A549 (cell line): Measurements from ENCODE around the gene LPCAT4. TPM values are rescaled to one million over a fixed set of nuclear protein-coding genes. Genes with fewer than 3 reads are reported as not detected.

Experiments
- ATAC-seq, 2 experiments: fragments of 200-7000 bp in 1 of 2; fragments of >200 bp in 1 of 2; cut with Nextera tagmentation in 1 of 2; cut with Tn5 transposase in 1 of 2; 3 replicates each; pipeline versions ENCODE4 v1.8.0 to v1.9.1; 2018 to 2020; ENCODE audit warnings: mild to moderate bottlenecking in 1 of 2, moderate library complexity in 1 of 2
- CTCF ChIA-PET: fragments of 300-600 bp; sonication (Branson Sonifier 250); formaldehyde crosslinking; extraction: SDS; loops from one replicate; lab custom pipeline; 2021; ENCODE audit warnings: antibody characterized with exemption, inconsistent platforms; lab: Yijun Ruan, JAX
- POLR2A ChIA-PET: fragments of 350-600 bp; formaldehyde crosslinking; extraction: SDS; loops from one replicate; lab custom pipeline; 2021; ENCODE audit warnings: antibody characterized with exemption, inconsistent platforms; lab: Yijun Ruan, JAX
- DNase-seq, 2 experiments: peaks; one replicate each; pipeline versions ENCODE4 v3.0.0 to v3.0.0-alpha.2; 2011 to 2016; ENCODE audit warnings: low read depth in 1 of 2, low spot score in 1 of 2
- FAIRE-seq: peaks from 2 replicates; lab custom pipeline; 2011; peaks lifted over from hg19 to GRCh38; lab: Jason Lieb, UNC
- H3K27ac ChIP-seq, 2 experiments: fragments of >200 bp; sonication (Bioruptor Twin); formaldehyde crosslinking; 3 replicates each; pipeline ENCODE4 v1.5.1; 2016 to 2017
- H3K4me1 ChIP-seq: fragments of >200 bp; sonication (Bioruptor Twin); formaldehyde crosslinking; 3 replicates; pipeline ENCODE4 v1.6.1; 2016
- H3K4me2 ChIP-seq: fragments of >200 bp; sonication (Bioruptor Twin); formaldehyde crosslinking; 3 replicates; pipeline ENCODE4 v1.6.1; 2016
- H3K4me3 ChIP-seq: fragments of >200 bp; sonication (Bioruptor Twin); formaldehyde crosslinking; 3 replicates; pipeline ENCODE4 v1.5.1; 2016
- H3K9me3 ChIP-seq: fragments of >200 bp; sonication (Bioruptor Twin); formaldehyde crosslinking; 3 replicates; pipeline ENCODE4 v1.6.1; 2016
- BHLHE40 ChIP-seq: IDR thresholded peaks from 2 replicates; pipeline ENCODE4 v1.6.1; 2012; ENCODE audit warnings: low read depth, low read length, inconsistent platforms
- CTCF ChIP-seq: fragments of >200 bp; sonication (Bioruptor Twin); formaldehyde crosslinking; IDR thresholded peaks from 3 replicates; pipeline ENCODE4 v1.5.1; 2016
- EP300 ChIP-seq, 2 experiments: fragments of >200 bp; sonication (Bioruptor Twin); formaldehyde crosslinking; IDR thresholded peaks; 2 replicates in 1 of 2; 3 replicates in 1 of 2; pipeline ENCODE4 v1.6.1; 2016 to 2017
- ESRRA ChIP-seq: fragments of 150-350 bp; IDR thresholded peaks from 2 replicates; pipeline ENCODE4 v1.6.1; 2014; ENCODE audit warnings: mild to moderate bottlenecking, low read length, borderline replicate concordance
- FOSB ChIP-seq: fragments of 250-450 bp; sonication (Bioruptor Pico); IDR thresholded peaks from 2 replicates; pipeline ENCODE4 v1.5.0; 2020; ENCODE audit warnings: mild to moderate bottlenecking, moderate library complexity
- FOSL2 ChIP-seq, 2 experiments: fragments of 450-650 bp in 1 of 2; fragments of >200 bp in 1 of 2; sonication (Bioruptor Twin) in 1 of 2; formaldehyde crosslinking; IDR thresholded peaks; 2 replicates each; pipeline versions ENCODE4 v1.5.0 to v1.6.1; 2016 to 2020; ENCODE audit warnings: mild to moderate bottlenecking in 1 of 2, moderate library complexity in 1 of 2
- GATA3 ChIP-seq: IDR thresholded peaks from 2 replicates; pipeline ENCODE4 v1.6.1; 2012; ENCODE audit warnings: borderline replicate concordance
- HOXA7 ChIP-seq: fragments of 250-450 bp; sonication (Bioruptor Pico); IDR thresholded peaks from 2 replicates; pipeline ENCODE4 v1.5.0; 2020; ENCODE audit warnings: mild to moderate bottlenecking, moderate library complexity
- HOXB13 ChIP-seq: fragments of 250-450 bp; sonication (Bioruptor Pico); IDR thresholded peaks from 2 replicates; pipeline ENCODE4 v1.5.0; 2020; ENCODE audit warnings: low read depth, mild to moderate bottlenecking, moderate library complexity
- HOXB5 ChIP-seq: fragments of 250-450 bp; sonication (Bioruptor Pico); IDR thresholded peaks from 2 replicates; pipeline ENCODE4 v1.5.0; 2020; ENCODE audit warnings: mild to moderate bottlenecking, moderate library complexity
- JUN ChIP-seq, 2 experiments: fragments of >200 bp; sonication (Bioruptor Twin); formaldehyde crosslinking; IDR thresholded peaks; 2 replicates in 1 of 2; 3 replicates in 1 of 2; pipeline ENCODE4 v1.6.1; 2016 to 2017
- JUNB ChIP-seq: fragments of >200 bp; sonication (Bioruptor Twin); formaldehyde crosslinking; IDR thresholded peaks from 2 replicates; pipeline ENCODE4 v1.6.1; 2016
- NPAS2 ChIP-seq: fragments of 250-450 bp; sonication (Bioruptor Pico); IDR thresholded peaks from 2 replicates; pipeline ENCODE4 v1.8.0; 2022; ENCODE audit warnings: mild to moderate bottlenecking, moderate library complexity, borderline replicate concordance
- PHF8 ChIP-seq: fragments of 200-600 bp; sonication (generic); IDR thresholded peaks from 2 replicates; pipeline ENCODE4 v1.6.1; 2016; ENCODE audit warnings: low read depth, mild to moderate bottlenecking, antibody characterized with exemption, moderate library complexity, borderline replicate concordance
- POLR2A ChIP-seq: IDR thresholded peaks from 2 replicates; pipeline ENCODE4 v1.6.1; 2012; ENCODE audit warnings: mild to moderate bottlenecking, low read length
- RAD21 ChIP-seq, 2 experiments: fragments of >200 bp in 1 of 2; sonication (Bioruptor Twin) in 1 of 2; formaldehyde crosslinking in 1 of 2; IDR thresholded peaks in 1 of 2; conservative IDR thresholded peaks in 1 of 2; 2 replicates in 1 of 2; 3 replicates in 1 of 2; pipeline ENCODE4 v1.6.1; 2012 to 2018; ENCODE audit warnings: inconsistent platforms in 1 of 2
- RARB ChIP-seq: fragments of 250-450 bp; sonication (Bioruptor Pico); IDR thresholded peaks from 2 replicates; pipeline ENCODE4 v1.8.0; 2021; ENCODE audit warnings: mild to moderate bottlenecking, moderate library complexity
- RCOR1 ChIP-seq: fragments of 150-350 bp; IDR thresholded peaks from 2 replicates; pipeline ENCODE4 v1.6.1; 2014; ENCODE audit warnings: antibody characterized with exemption, low read length, low read depth
- RFX5 ChIP-seq: fragments of 450-650 bp; IDR thresholded peaks from 2 replicates; pipeline ENCODE4 v1.7.1; 2014; ENCODE audit warnings: antibody characterized with exemption, mild to moderate bottlenecking, moderate library complexity
- RNF2 ChIP-seq: fragments of 200-600 bp; sonication (generic); IDR thresholded peaks from 2 replicates; pipeline ENCODE4 v1.6.1; 2016; ENCODE audit warnings: low read depth, mild to moderate bottlenecking, antibody characterized with exemption, moderate library complexity, borderline replicate concordance
- TP53 ChIP-seq: fragments of 250-450 bp; sonication (Bioruptor Pico); IDR thresholded peaks from 2 replicates; pipeline ENCODE4 v1.5.0; 2021; ENCODE audit warnings: mild to moderate bottlenecking, moderate library complexity
- ZC3H11A ChIP-seq: fragments of 450-650 bp; IDR thresholded peaks from 2 replicates; pipeline ENCODE4 v1.6.1; 2014; ENCODE audit warnings: antibody characterized with exemption, mild to moderate bottlenecking
- ZNF302 ChIP-seq: fragments of 250-450 bp; sonication (Bioruptor Pico); IDR thresholded peaks from 2 replicates; pipeline ENCODE4 v1.9.0; 2021; ENCODE audit warnings: inconsistent platforms, mild to moderate bottlenecking, moderate library complexity
- WGBS: methylation state at CpG from one replicate; pipeline ENCODE4 v1.1.6; 2017; ENCODE audit errors: missing lambda C conversion rate; 5-methylcytosine and 5-hydroxymethylcytosine counted together
- polyA plus RNA-seq, 4 experiments: library from polyadenylated mRNA; depleted of rRNA in 3 of 4; stranded (reverse); fragments of >200 nt; fragmentation: RNase III in 1 of 4; extraction: RNeasy Plus Mini Kit Qiagen cat#74134 plus additional on column Dnase treatment in 1 of 4; gene quantifications; 2 replicates in 3 of 4; 3 replicates in 1 of 4; pipeline ENCODE4 v1.2.3, GENCODE V29; 2011 to 2017
- TF ChIP-seq, protein P1 (sequence below): fragments of >200 bp; sonication (Bioruptor Twin); formaldehyde crosslinking; IDR thresholded peaks from 3 replicates; pipeline ENCODE4 v1.6.1; 2016
- TF ChIP-seq, protein P2 (sequence below): fragments of 200-600 bp; sonication (generic); IDR thresholded peaks from 2 replicates; pipeline ENCODE4 v1.6.1; 2016; ENCODE audit warnings: antibody characterized with exemption, mild to moderate bottlenecking, moderate library complexity
- TF ChIP-seq, protein P3 (sequence below): fragments of 450-650 bp; IDR thresholded peaks from 2 replicates; pipeline ENCODE4 v1.6.1; 2014; ENCODE audit warnings: antibody characterized with exemption

LPCAT4 gene
- polyA plus RNA-seq, 2 of the 4 experiments (the other 2 are of a cell fraction) = 42.9 to 50.1 TPM

DNA sequence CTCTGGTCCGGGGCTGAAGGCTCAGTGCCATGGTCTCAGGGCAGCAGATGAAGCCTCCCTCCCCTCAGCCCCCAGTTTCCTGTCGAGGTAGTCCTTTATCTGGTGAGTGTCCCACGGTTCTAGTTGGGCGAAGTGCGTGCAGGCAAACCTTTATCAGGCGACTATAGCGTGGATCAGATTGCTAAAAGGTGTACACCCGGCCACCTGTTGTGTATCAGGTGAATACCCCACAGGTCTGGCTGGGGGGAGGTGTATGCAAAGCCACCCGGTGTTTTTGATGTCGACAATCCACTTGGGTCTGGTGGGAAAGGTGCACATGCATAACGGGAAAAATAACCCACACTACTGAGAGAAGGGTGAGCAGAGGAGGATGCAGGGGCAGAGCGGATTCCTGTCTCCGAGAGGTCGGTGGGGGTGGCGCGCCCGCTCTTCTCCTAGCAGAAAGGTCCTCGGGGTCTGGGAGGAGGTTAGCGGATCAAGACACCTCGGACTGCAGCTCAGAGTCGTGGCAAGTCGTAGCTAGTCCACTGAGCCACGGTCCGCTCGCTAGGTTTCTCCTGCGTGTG, 29.9 kb downstream of the LPCAT4 start:
- Histone ChIP-seq H3K4me2 (peak overlapping the region; percentile 88), H3K4me1 (peaks cover 14% of the 10 kb centered on the region; the same call in 2 of the 3 replicates), H3K9me3 (no peaks in the 10 kb centered on the region), H3K27ac (peak overlapping the region; percentile 83 to 95), H3K4me3 (peak overlapping the region; percentile 64)
- 10% methylated on average over 26 of the region's 26 CpGs for WGBS
- no peak for TF ChIP-seq ZNF302 (CRISPR knock-in tag)
- TF ChIP-seq RARB (CRISPR knock-in tag) = no peak
- no peak for TF ChIP-seq HOXA7 (CRISPR knock-in tag)
- TF ChIP-seq NPAS2 (CRISPR knock-in tag) = no peak
- TF ChIP-seq, protein P1, sequence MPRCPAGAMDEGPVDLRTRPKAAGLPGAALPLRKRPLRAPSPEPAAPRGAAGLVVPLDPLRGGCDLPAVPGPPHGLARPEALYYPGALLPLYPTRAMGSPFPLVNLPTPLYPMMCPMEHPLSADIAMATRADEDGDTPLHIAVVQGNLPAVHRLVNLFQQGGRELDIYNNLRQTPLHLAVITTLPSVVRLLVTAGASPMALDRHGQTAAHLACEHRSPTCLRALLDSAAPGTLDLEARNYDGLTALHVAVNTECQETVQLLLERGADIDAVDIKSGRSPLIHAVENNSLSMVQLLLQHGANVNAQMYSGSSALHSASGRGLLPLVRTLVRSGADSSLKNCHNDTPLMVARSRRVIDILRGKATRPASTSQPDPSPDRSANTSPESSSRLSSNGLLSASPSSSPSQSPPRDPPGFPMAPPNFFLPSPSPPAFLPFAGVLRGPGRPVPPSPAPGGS = no peak
- TF ChIP-seq JUN (IDR thresholded peaks at IDR 0.05) = no peak
- no peak for TF ChIP-seq HOXB5 (CRISPR knock-in tag)
- no peak for TF ChIP-seq FOSB (CRISPR knock-in tag)
- TF ChIP-seq CTCF = no peak
- TF ChIP-seq, protein P2, sequence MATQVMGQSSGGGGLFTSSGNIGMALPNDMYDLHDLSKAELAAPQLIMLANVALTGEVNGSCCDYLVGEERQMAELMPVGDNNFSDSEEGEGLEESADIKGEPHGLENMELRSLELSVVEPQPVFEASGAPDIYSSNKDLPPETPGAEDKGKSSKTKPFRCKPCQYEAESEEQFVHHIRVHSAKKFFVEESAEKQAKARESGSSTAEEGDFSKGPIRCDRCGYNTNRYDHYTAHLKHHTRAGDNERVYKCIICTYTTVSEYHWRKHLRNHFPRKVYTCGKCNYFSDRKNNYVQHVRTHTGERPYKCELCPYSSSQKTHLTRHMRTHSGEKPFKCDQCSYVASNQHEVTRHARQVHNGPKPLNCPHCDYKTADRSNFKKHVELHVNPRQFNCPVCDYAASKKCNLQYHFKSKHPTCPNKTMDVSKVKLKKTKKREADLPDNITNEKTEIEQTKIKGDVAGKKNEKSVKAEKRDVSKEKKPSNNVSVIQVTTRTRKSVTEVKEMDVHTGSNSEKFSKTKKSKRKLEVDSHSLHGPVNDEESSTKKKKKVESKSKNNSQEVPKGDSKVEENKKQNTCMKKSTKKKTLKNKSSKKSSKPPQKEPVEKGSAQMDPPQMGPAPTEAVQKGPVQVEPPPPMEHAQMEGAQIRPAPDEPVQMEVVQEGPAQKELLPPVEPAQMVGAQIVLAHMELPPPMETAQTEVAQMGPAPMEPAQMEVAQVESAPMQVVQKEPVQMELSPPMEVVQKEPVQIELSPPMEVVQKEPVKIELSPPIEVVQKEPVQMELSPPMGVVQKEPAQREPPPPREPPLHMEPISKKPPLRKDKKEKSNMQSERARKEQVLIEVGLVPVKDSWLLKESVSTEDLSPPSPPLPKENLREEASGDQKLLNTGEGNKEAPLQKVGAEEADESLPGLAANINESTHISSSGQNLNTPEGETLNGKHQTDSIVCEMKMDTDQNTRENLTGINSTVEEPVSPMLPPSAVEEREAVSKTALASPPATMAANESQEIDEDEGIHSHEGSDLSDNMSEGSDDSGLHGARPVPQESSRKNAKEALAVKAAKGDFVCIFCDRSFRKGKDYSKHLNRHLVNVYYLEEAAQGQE = no peak
- ATAC-seq = peak in 1 of 2 experiments; percentile 60; a peak in 3 of 6 replicates
- CTCF ChIA-PET = interaction anchor here (1.0 to 5.1 kb wide), 7 partner anchors 9 to 95 kb away, joined by 3 to 34 read pairs (median 5); partner anchors contain the start of gene LPCAT4
- POLR2A ChIA-PET = interaction anchor here (0.6 to 2.8 kb wide), 6 partner anchors 8 to 651 kb away, joined by 3 to 24 read pairs (median 8); partner anchors contain the start of genes EMC4, LPCAT4 and ZNF770
- no peak for FAIRE-seq
- DNase-seq = no peak

DNA sequence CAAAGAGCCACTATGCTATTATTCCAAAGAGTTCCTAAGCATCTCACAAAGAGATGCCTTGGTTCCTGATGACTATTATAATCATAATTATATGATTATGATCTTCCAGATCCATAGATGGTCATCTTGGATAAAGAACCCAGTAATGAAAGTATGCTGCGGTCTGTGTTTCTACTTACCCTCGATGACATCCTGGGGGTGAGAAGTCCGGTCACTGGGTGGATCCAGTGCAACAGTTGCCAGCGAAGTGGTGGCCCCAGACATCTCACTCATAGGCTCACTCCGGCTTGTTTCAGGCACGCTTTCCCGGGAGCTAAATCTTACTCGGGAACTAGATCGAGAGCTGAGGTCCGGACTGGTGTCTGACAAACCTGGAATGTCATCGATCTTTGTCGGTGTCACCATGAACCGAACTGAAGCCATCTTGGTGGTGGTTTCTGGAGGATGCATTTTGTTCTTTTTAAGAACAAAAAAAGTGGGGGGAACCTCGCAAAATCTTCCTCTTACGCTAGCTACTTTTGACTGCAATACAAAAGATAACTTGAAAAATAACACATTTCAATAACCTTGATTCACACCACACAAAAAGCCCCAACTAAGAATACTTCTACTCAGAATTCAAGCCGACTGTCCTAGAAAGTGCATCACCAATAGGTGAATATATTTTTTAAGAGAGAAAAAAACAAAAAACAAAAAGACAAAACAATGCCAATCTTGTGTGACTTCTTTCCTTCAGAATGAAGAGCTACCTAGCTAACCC, 30.6 kb downstream of the LPCAT4 start:
- Histone ChIP-seq H3K27ac (no peak overlapping the region; a peak in 1 of 6 replicates), H3K4me3 (peak overlapping the region; percentile 64; the same call in 2 of the 3 replicates)
- no peak for FAIRE-seq

More for the DNA sequence above, 30.6 kb downstream of the LPCAT4 start:
- H3K4me2 ChIP-seq = peak overlapping the region; percentile 88
- H3K4me1 ChIP-seq = peaks cover 8% of the 10 kb centered on the region; the same call in 2 of the 3 replicates
- 91% methylated on average over 16 of the region's 16 CpGs for WGBS
- TF ChIP-seq RFX5 (no peak), RCOR1 (no peak), RNF2 (no peak), JUN (IDR thresholded peaks at IDR 0.05) (no peak), HOXB5 (CRISPR knock-in tag) (no peak), ZC3H11A (no peak), GATA3 (no peak), JUNB (no peak), FOSL2 (IDR thresholded peaks at IDR 0.05) (no peak), FOSL2 (CRISPR knock-in tag; IDR thresholded peaks at IDR 0.05) (no peak), POLR2A (no peak), RAD21 (conservative IDR thresholded peaks at IDR 0.05 in 1 of 2, IDR thresholded peaks at IDR 0.05 in 1 of 2) (no peak), PHF8 (no peak), HOXB13 (CRISPR knock-in tag) (no peak), BHLHE40 (no peak), ESRRA (no peak), TP53 (CRISPR knock-in tag) (no peak), EP300 (IDR thresholded peaks at IDR 0.05) (no peak)
- TF ChIP-seq, protein P1 = no peak
- TF ChIP-seq, protein P3, sequence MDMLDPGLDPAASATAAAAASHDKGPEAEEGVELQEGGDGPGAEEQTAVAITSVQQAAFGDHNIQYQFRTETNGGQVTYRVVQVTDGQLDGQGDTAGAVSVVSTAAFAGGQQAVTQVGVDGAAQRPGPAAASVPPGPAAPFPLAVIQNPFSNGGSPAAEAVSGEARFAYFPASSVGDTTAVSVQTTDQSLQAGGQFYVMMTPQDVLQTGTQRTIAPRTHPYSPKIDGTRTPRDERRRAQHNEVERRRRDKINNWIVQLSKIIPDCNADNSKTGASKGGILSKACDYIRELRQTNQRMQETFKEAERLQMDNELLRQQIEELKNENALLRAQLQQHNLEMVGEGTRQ = no peak
- ATAC-seq (no peak), DNase-seq (no peak)
- ChIA-PET POLR2A (no interaction called here), CTCF (interaction anchor here (1.0 to 5.1 kb wide), 4 partner anchors 8 to 227 kb away, joined by 3 to 34 read pairs (median 8); partner anchors contain the start of gene LPCAT4)
- H3K9me3 ChIP-seq = no peaks in the 10 kb centered on the region
